GM10266 (cell line): Measurements from ENCODE around the gene HOXC6.

Experiments
- DNase-seq: peaks from one replicate; pipeline ENCODE4 v3.0.0; 2012; ENCODE audit errors: extremely low spot score
- CTCF ChIP-seq: IDR thresholded peaks from 2 replicates; pipeline ENCODE4 v1.5.1; 2012; ENCODE audit warnings: mild to moderate bottlenecking, low read depth; ENCODE audit not compliant: control insufficient read depth, insufficient read depth; ENCODE audit errors: missing control alignments

Gene HOXC6

GRCh38 chr12:53992377-53992889 lies 35.8 kb upstream of the HOXC6 start:
- TF ChIP-seq CTCF: no peak
- DNase-seq: no peak

GRCh38 chr12:53993162-53994008 lies 34.9 kb upstream of the HOXC6 start:
- DNase-seq: no peak
- no peak for TF ChIP-seq CTCF

GRCh38 chr12:53994009-53994263 lies 34.3 kb upstream of the HOXC6 start:
- no peak for DNase-seq
- no peak for TF ChIP-seq CTCF

GRCh38 chr12:53994264-53995001 lies 33.8 kb upstream of the HOXC6 start:
- DNase-seq: no peak
- TF ChIP-seq CTCF: no peak

- DNase-seq: no peak
Observed at GRCh38 chr12:53995002-53995377, 33.2 kb upstream of the HOXC6 start.

GRCh38 chr12:53995378-53996239 lies 32.6 kb upstream of the HOXC6 start:
- TF ChIP-seq CTCF: no peak
- peak; percentile 72 for DNase-seq

More at GRCh38 chr12:53995002-53995377, 33.2 kb upstream of the HOXC6 start:
- TF ChIP-seq CTCF: no peak
